Measurements from ENCODE around the gene SOD2. TPM values are rescaled to one million over a fixed set of nuclear protein-coding genes. Genes with fewer than 3 reads are reported as not detected.

SOD2 gene
- total RNA-seq, 1 donor from 2014 or later = 100 TPM

DNA sequence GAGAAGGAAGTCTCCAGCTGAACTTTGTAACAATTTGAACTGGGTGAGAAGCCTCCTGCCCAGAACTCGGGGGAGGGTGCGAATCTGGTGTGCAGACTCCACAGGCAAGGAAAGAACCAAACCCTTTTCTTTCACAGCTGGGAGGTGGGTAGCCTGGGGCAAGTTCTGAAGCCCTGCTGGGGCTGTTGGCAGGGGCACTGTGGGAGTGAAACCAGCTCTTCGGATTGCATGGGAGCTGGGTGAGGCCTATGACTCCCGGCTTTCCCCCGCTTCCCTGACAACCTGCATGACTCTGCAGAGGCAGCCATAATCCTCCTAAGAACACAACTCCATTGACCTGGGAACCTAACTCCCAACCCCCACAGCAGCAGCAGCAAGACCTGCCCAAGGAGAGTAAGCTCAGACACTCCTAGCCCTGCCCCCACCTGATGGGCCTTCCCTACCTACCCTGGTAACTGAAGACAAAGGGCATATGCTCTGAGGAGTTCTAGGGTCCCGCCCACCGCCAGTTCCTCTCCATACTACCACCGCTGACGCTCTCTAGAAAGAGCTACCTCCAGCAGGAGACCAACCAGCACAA lies 37.5 kb downstream of the SOD2 start:
- DNase-seq (ENCODE audit: extremely low spot score, unreplicated experiment) = no peak
- TF ChIP-seq, protein P1, sequence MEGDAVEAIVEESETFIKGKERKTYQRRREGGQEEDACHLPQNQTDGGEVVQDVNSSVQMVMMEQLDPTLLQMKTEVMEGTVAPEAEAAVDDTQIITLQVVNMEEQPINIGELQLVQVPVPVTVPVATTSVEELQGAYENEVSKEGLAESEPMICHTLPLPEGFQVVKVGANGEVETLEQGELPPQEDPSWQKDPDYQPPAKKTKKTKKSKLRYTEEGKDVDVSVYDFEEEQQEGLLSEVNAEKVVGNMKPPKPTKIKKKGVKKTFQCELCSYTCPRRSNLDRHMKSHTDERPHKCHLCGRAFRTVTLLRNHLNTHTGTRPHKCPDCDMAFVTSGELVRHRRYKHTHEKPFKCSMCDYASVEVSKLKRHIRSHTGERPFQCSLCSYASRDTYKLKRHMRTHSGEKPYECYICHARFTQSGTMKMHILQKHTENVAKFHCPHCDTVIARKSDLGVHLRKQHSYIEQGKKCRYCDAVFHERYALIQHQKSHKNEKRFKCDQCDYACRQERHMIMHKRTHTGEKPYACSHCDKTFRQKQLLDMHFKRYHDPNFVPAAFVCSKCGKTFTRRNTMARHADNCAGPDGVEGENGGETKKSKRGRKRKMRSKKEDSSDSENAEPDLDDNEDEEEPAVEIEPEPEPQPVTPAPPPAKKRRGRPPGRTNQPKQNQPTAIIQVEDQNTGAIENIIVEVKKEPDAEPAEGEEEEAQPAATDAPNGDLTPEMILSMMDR (conservative IDR thresholded peaks at IDR 0.05) = no peak
- Mint-ChIP-seq H3K9me3 (peaks cover 8% of the 10 kb centered on the region), H3K27ac (no peak overlapping the region), H3K4me3 (no peak overlapping the region), H3K36me3 (no peaks in the 10 kb centered on the region), H3K4me1 (ENCODE audit: unreplicated experiment) (no peaks in the 10 kb centered on the region), H3K27me3 (no peaks in the 10 kb centered on the region)

- Mint-ChIP-seq H3K27me3 (no peaks in the 10 kb centered on the region), H3K4me3 (no peak overlapping the region), H3K27ac (no peak overlapping the region), H3K9me3 (peaks cover 8% of the 10 kb centered on the region), H3K4me1 (ENCODE audit: unreplicated experiment) (no peaks in the 10 kb centered on the region), H3K36me3 (no peaks in the 10 kb centered on the region)
- TF ChIP-seq, protein P1 (conservative IDR thresholded peaks at IDR 0.05) = peak; percentile 86
- no peak for DNase-seq (ENCODE audit: extremely low spot score, unreplicated experiment)
Observed at GRCh38 chr6:159654483-159655098, 38.5 kb downstream of the SOD2 start.

DNA sequence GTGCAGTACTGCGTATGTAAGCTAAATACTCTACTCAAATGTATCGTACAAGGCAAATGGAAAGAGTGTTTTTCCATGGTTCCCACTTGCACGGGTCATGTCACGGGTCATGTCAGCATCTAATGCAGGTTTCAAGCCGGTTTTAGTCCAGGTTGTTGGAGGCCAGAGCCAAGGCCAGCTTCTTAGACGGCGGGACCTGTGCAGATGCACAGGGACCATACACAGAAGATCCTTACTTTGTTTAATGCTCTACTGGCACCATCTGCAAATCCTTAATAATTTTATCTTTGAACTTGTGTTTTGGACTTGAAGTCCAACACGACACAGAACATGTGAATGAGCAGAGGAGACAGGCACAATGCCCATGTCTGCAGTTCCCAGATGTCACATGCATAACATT lies 42.7 kb downstream of the SOD2 start:
- Mint-ChIP-seq H3K27me3 (no peaks in the 10 kb centered on the region), H3K9me3 (no peaks in the 10 kb centered on the region), H3K27ac (no peak overlapping the region), H3K4me1 (ENCODE audit: unreplicated experiment) (no peaks in the 10 kb centered on the region), H3K4me3 (no peak overlapping the region), H3K36me3 (no peaks in the 10 kb centered on the region)
- DNase-seq (ENCODE audit: extremely low spot score, unreplicated experiment) = no peak
- TF ChIP-seq, protein P1 (conservative IDR thresholded peaks at IDR 0.05) = no peak

- no peaks in the 10 kb centered on the region for H3K27me3 Mint-ChIP-seq
- H3K36me3 Mint-ChIP-seq = no peaks in the 10 kb centered on the region
- DNase-seq (ENCODE audit: extremely low spot score, unreplicated experiment) = no peak
- TF ChIP-seq, protein P1 (conservative IDR thresholded peaks at IDR 0.05) = no peak
- no peak overlapping the region for H3K4me3 Mint-ChIP-seq
- no peaks in the 10 kb centered on the region for H3K9me3 Mint-ChIP-seq
- H3K4me1 Mint-ChIP-seq (ENCODE audit: unreplicated experiment) = no peaks in the 10 kb centered on the region
- no peak overlapping the region for H3K27ac Mint-ChIP-seq
Observed at GRCh38 chr6:159649441-159649840, 43.6 kb downstream of the SOD2 start.

DNA sequence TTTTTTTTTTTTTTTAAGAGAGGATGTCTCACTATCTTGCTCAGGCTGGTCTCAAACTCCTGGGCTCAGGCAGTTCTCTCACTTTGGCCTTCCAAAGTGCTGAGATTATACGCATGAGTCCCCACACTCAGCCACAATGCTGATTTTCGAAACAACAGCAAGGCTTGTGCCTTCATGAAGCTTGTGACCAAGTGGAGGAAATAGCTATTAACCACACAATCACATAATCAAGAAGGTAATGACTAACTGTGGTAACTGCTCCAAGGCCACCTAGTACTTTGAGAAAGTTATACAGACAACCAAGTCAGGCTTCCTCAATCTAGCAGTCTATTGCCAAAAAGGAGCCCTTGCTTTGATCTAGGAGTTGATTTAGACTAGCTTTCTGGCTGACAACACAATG lies 46.3 kb downstream of the SOD2 start:
- Mint-ChIP-seq H3K4me3 (no peak overlapping the region), H3K27me3 (no peaks in the 10 kb centered on the region), H3K36me3 (no peaks in the 10 kb centered on the region), H3K9me3 (peaks cover 2% of the 10 kb centered on the region), H3K4me1 (ENCODE audit: unreplicated experiment) (no peaks in the 10 kb centered on the region), H3K27ac (no peak overlapping the region)
- DNase-seq (ENCODE audit: extremely low spot score, unreplicated experiment) = no peak
- TF ChIP-seq, protein P1 (conservative IDR thresholded peaks at IDR 0.05) = no peak

Data from type B pancreatic cell (in vitro differentiated cells).